Peyer's patch (tissue), 4 donors: ENCODE data around the gene AKIP1.

Experiments used
- POLR2A ChIP-seq, 2 donors: fragments of 450-650 bp; IDR thresholded peaks; one replicate each; pipeline ENCODE4 v1.5.1; 2017; ENCODE audit warnings: antibody characterized with exemption in 2 of 2, mild to moderate bottlenecking in 2 of 2, moderate library complexity in 2 of 2
- TF ChIP-seq, protein P1 (sequence below), 6 experiments: fragments of 450-650 bp in 4 of 6; fragments of 200-600 bp in 2 of 6; sonication (generic) in 1 of 6; IDR thresholded peaks; one replicate each; pipeline ENCODE4 v1.5.1; 2017 to 2019; ENCODE audit warnings: antibody characterized with exemption in 6 of 6, mild to moderate bottlenecking in 3 of 6, moderate library complexity in 1 of 6

DNA sequence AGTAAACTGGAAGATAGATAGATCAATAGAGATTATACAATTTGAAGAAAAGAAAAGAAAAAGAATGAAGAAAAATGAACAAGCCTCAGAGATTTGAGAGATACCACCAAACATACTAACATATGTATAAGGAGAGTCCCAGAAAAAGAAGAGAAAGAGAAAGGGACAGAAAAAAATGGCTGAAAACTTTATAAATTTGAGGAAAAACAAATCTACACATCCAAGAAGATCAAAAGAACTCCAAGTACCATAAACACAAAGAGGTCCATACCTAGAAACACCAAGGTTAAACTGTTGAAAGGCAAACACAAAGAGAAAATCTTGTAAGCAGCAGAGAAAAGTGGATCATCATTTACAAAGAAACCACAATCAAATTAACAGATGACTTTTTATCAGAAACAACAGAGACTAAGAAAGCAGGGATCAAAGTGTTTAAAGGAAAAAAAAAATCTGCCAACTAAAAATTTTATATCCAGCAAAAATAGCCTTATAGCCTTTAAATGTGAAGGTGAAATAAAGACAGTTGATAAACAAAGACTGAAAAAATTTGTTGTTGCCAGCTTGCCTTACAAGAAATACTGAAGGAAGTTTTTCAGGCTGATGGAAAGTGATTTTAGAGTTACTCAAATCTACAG is 11.8 kb upstream of the AKIP1 start:
- TF ChIP-seq, protein P1, sequence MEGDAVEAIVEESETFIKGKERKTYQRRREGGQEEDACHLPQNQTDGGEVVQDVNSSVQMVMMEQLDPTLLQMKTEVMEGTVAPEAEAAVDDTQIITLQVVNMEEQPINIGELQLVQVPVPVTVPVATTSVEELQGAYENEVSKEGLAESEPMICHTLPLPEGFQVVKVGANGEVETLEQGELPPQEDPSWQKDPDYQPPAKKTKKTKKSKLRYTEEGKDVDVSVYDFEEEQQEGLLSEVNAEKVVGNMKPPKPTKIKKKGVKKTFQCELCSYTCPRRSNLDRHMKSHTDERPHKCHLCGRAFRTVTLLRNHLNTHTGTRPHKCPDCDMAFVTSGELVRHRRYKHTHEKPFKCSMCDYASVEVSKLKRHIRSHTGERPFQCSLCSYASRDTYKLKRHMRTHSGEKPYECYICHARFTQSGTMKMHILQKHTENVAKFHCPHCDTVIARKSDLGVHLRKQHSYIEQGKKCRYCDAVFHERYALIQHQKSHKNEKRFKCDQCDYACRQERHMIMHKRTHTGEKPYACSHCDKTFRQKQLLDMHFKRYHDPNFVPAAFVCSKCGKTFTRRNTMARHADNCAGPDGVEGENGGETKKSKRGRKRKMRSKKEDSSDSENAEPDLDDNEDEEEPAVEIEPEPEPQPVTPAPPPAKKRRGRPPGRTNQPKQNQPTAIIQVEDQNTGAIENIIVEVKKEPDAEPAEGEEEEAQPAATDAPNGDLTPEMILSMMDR (IDR thresholded peaks at IDR 0.05): no peak
- no peak for TF ChIP-seq POLR2A (IDR thresholded peaks at IDR 0.05)
